HT-29 (cell line): ENCODE data around the gene CDH6. TPM values are rescaled to one million over a fixed set of nuclear protein-coding genes. Genes with fewer than 3 reads are reported as not detected.

Experiments
- DNase-seq: peaks from one replicate; pipeline ENCODE4 v3.0.0-alpha.2; 2015; ENCODE audit warnings: low spot score
- total RNA-seq: library from RNA; depleted of rRNA; stranded (reverse); fragments of >200 nt; shearing (Covaris generic); gene quantifications from 2 replicates; pipeline ENCODE4 v1.2.3, GENCODE V29; 2014; rRNA removed

CDH6 gene
- not detected in 2 replicates for total RNA-seq

GRCh38 chr5:31193591-31194467, at the start of gene CDH6:
Gene CDH6, plus strand, starts transcription at chr5:31193686. Its CDS starts 73,788 bp downstream, at chr5:31267474.
- DNase-seq: no peak

- DNase-seq: no peak
Observed at GRCh38 chr5:31144364-31144763, 49.1 kb upstream of the CDH6 start.

GRCh38 chr5:31148959-31149475, 44.5 kb upstream of the CDH6 start:
- DNase-seq: no peak

- DNase-seq: no peak
Observed at GRCh38 chr5:31153521-31153920, 40.0 kb upstream of the CDH6 start.

- DNase-seq: no peak
Observed at GRCh38 chr5:31156631-31157160, 36.8 kb upstream of the CDH6 start.

- DNase-seq: no peak
Observed at GRCh38 chr5:31157720-31158119, 35.8 kb upstream of the CDH6 start.

- no peak for DNase-seq
Observed at GRCh38 chr5:31158686-31159085, 34.8 kb upstream of the CDH6 start.

GRCh38 chr5:31161781-31162181, 31.7 kb upstream of the CDH6 start:
- DNase-seq: no peak

GRCh38 chr5:31165729-31166128, 27.8 kb upstream of the CDH6 start:
- DNase-seq: no peak

- no peak for DNase-seq
Observed at GRCh38 chr5:31169379-31169778, 24.1 kb upstream of the CDH6 start.

GRCh38 chr5:31172881-31173280, 20.6 kb upstream of the CDH6 start:
- DNase-seq: no peak

- DNase-seq: no peak
Observed at GRCh38 chr5:31173614-31174013, 19.9 kb upstream of the CDH6 start.

- no peak for DNase-seq
Observed at GRCh38 chr5:31181376-31181987, 12.0 kb upstream of the CDH6 start.

- no peak for DNase-seq
Observed at GRCh38 chr5:31182136-31182535, 11.3 kb upstream of the CDH6 start.

- no peak for DNase-seq
Observed at GRCh38 chr5:31185951-31186350, 7.5 kb upstream of the CDH6 start.

GRCh38 chr5:31186672-31187267, 6.7 kb upstream of the CDH6 start:
- DNase-seq: peak; percentile 77

- no peak for DNase-seq
Observed at GRCh38 chr5:31187591-31187990, 5.9 kb upstream of the CDH6 start.

- DNase-seq: no peak
Observed at GRCh38 chr5:31192442-31192841, 1.0 kb upstream of the CDH6 start.

- no peak for DNase-seq
Observed at GRCh38 chr5:31193116-31193515, 370 bp upstream of the CDH6 start.

- no peak for DNase-seq
Observed at GRCh38 chr5:31194468-31194813, 955 bp downstream of the CDH6 start.

GRCh38 chr5:31194892-31195555, 1.5 kb downstream of the CDH6 start:
- no peak for DNase-seq

GRCh38 chr5:31196309-31196708, 2.8 kb downstream of the CDH6 start:
- peak; percentile 23 for DNase-seq
